GM06990 (cell line): ENCODE results near the gene IDUA.

Source experiments
- DNase-seq: peaks from one replicate; pipeline ENCODE4 v3.0.0-alpha.2; 2011; ENCODE audit not compliant: insufficient read length; ENCODE audit errors: extremely low read depth
- H3K27me3 ChIP-seq: replicated peaks from 2 replicates; pipeline ENCODE4 v1.6.0; 2011; ENCODE audit warnings: low read length; ENCODE audit not compliant: control insufficient read depth, insufficient read depth
- H3K36me3 ChIP-seq: 2 replicates; pipeline ENCODE4 v1.5.1; 2011; ENCODE audit warnings: low read length; ENCODE audit not compliant: control insufficient read depth, insufficient read depth
- H3K4me3 ChIP-seq: replicated peaks from 2 replicates; pipeline ENCODE4 v1.5.1; 2011; ENCODE audit warnings: low read depth, mild to moderate bottlenecking, control low read depth, low read length
- CTCF ChIP-seq: IDR thresholded peaks from 2 replicates; pipeline ENCODE4 v1.5.1; 2011; ENCODE audit warnings: low read length, control low read depth, mild to moderate bottlenecking, inconsistent platforms; ENCODE audit not compliant: insufficient read depth, poor library complexity, severe bottlenecking

IDUA gene

GRCh38 chr4:1032861-1033260, 46.0 kb downstream of the IDUA start:
- no peak for TF ChIP-seq CTCF
- no peak overlapping the region for H3K4me3 ChIP-seq
- DNase-seq = no peak
- no peaks in the 10 kb centered on the region; the same call in 1 of the 2 replicates for H3K27me3 ChIP-seq
- no peaks in the 10 kb centered on the region for H3K36me3 ChIP-seq

- DNase-seq = no peak
- Histone ChIP-seq H3K36me3 (no peaks in the 10 kb centered on the region), H3K4me3 (no peak overlapping the region), H3K27me3 (no peaks in the 10 kb centered on the region; the same call in 1 of the 2 replicates)
- no peak for TF ChIP-seq CTCF
These were observed 47.2 kb downstream of the IDUA start for GRCh38 chr4:1033840-1034551.

GRCh38 chr4:1035510-1035909, 48.7 kb downstream of the IDUA start:
- Histone ChIP-seq H3K4me3 (no peak overlapping the region), H3K36me3 (no peaks in the 10 kb centered on the region), H3K27me3 (no peaks in the 10 kb centered on the region; the same call in 1 of the 2 replicates)
- DNase-seq = no peak
- no peak for TF ChIP-seq CTCF

- DNase-seq = no peak
These were observed 49.3 kb downstream of the IDUA start for GRCh38 chr4:1036095-1036494.

GRCh38 chr4:1036976-1037810, 50.3 kb downstream of the IDUA start:
- DNase-seq = no peak
- no peak for TF ChIP-seq CTCF
- no peak overlapping the region for H3K4me3 ChIP-seq
- no peaks in the 10 kb centered on the region for H3K36me3 ChIP-seq
- H3K27me3 ChIP-seq = no peaks in the 10 kb centered on the region; the same call in 1 of the 2 replicates

More at GRCh38 chr4:1036095-1036494, 49.3 kb downstream of the IDUA start:
- Histone ChIP-seq H3K4me3 (no peak overlapping the region), H3K27me3 (no peaks in the 10 kb centered on the region; the same call in 1 of the 2 replicates), H3K36me3 (no peaks in the 10 kb centered on the region)
- no peak for TF ChIP-seq CTCF
